K562 (cell line): ENCODE results near the gene AP1AR. TPM values are rescaled to one million over a fixed set of nuclear protein-coding genes. Genes with fewer than 3 reads are reported as not detected.

Source experiments
- AFF4 ChIP-seq: sonication (generic); formaldehyde crosslinking; IDR thresholded peaks from 2 replicates; pipeline ENCODE4 v1.8.0; 2023; ENCODE audit warnings: mild to moderate bottlenecking, missing genetic modification reagents
- E2F5 ChIP-seq: sonication (generic); formaldehyde crosslinking; IDR thresholded peaks from 2 replicates; pipeline ENCODE4 v1.8.0; 2022; ENCODE audit warnings: mild to moderate bottlenecking, missing genetic modification reagents
- FOSL1 ChIP-seq: fragments of 200-800 bp; sonication (Bioruptor generic); conservative IDR thresholded peaks from 2 replicates; pipeline ENCODE4 v1.6.1; 2016; ENCODE audit warnings: missing genetic modification characterization, missing compliant biosample characterization
- HNRNPH1 ChIP-seq: fragments of 200-400 bp; formaldehyde crosslinking; optimal IDR thresholded peaks from 2 replicates; pipeline ENCODE3; 2017; ENCODE audit warnings: low read depth, mild to moderate bottlenecking, low read length, moderate library complexity
- KAT7 ChIP-seq: sonication (generic); formaldehyde crosslinking; IDR thresholded peaks from 2 replicates; pipeline ENCODE4 v1.8.0; 2022; ENCODE audit warnings: missing genetic modification reagents, mild to moderate bottlenecking, borderline replicate concordance
- OTX1 ChIP-seq: fragments of 450-650 bp; formaldehyde crosslinking; IDR thresholded peaks from 2 replicates; pipeline ENCODE4 v1.4.0; 2022; ENCODE audit warnings: mild to moderate bottlenecking
- PBX2 ChIP-seq, 2 experiments: IDR thresholded peaks in 1 of 2; conservative IDR thresholded peaks in 1 of 2; 2 replicates each; pipeline ENCODE4 v1.6.1; 2016; ENCODE audit warnings: low read depth in 2 of 2, mild to moderate bottlenecking in 1 of 2, missing compliant biosample characterization in 1 of 2, missing genetic modification characterization in 1 of 2, moderate library complexity in 1 of 2
- POLR2A ChIP-seq: fragments of 450-650 bp; conservative IDR thresholded peaks from 2 replicates; pipeline ENCODE4 v1.6.1; 2016
- POLR2B ChIP-seq: fragments of 450-650 bp; IDR thresholded peaks from 2 replicates; pipeline ENCODE4 v1.6.1; 2018; ENCODE audit warnings: low read depth; ENCODE audit not compliant: partially characterized antibody
- PRPF4 ChIP-seq: fragments of 200-400 bp; formaldehyde crosslinking; IDR thresholded peaks from one replicate; pipeline ENCODE4 v1.6.1; 2017; ENCODE audit warnings: low read length, low read depth, mild to moderate bottlenecking; ENCODE audit not compliant: insufficient read depth, poor library complexity, severe bottlenecking
- RBM22 ChIP-seq: fragments of 200-400 bp; formaldehyde crosslinking; IDR thresholded peaks from 2 replicates; pipeline ENCODE4 v1.6.1; 2018; ENCODE audit warnings: low read length, low read depth; ENCODE audit not compliant: poor library complexity, severe bottlenecking
- TAF9B ChIP-seq: fragments of 450-650 bp; IDR thresholded peaks from 2 replicates; pipeline ENCODE4 v1.6.1; 2018; ENCODE audit warnings: mild to moderate bottlenecking; ENCODE audit not compliant: partially characterized antibody
- TGIF2 ChIP-seq: sonication (generic); formaldehyde crosslinking; IDR thresholded peaks from 2 replicates; pipeline ENCODE4 v1.8.1; 2022; ENCODE audit warnings: mild to moderate bottlenecking, missing genetic modification reagents, moderate library complexity
- UBTF ChIP-seq, 2 experiments: IDR thresholded peaks; 2 replicates each; pipeline ENCODE4 v1.6.1; 2012; ENCODE audit warnings: improper control_type of control experiment in 2 of 2, low read depth in 2 of 2, low read length in 2 of 2, borderline replicate concordance in 1 of 2
- ZNF263 ChIP-seq: sonication (generic); formaldehyde crosslinking; IDR thresholded peaks from 2 replicates; pipeline ENCODE4 v1.8.0; 2022; ENCODE audit warnings: mild to moderate bottlenecking, missing genetic modification reagents, borderline replicate concordance
- polyA plus RNA-seq, 8 experiments: library from polyadenylated mRNA; depleted of rRNA in 4 of 8; stranded (reverse) in 5 of 8; unstranded in 3 of 8; fragments of >200 nt; fragmentation: Nextera tagmentation in 2 of 8; fragmentation: Illumina TruSeq in 1 of 8; extraction: Ambion mirVana in 2 of 8; extraction: Trizol in 1 of 8; gene quantifications; 2 replicates each; pipeline versions ENCODE4 v1.2.1 to v1.2.3, GENCODE V29; 2011 to 2014; ENCODE audit warnings: inconsistent platforms in 1 of 8, missing spikeins in 1 of 8
- total RNA-seq, 7 experiments: library from RNA; depleted of rRNA in 6 of 7; stranded (reverse); fragments of >200 nt in 6 of 7; fragmentation: Illumina TruSeq in 2 of 7; extraction: Trizol in 2 of 7; gene quantifications; 2 replicates each; pipeline versions ENCODE4 v1.2.1 to v1.2.3, GENCODE V29; 2011 to 2021; ENCODE audit warnings: low replicate concordance in 1 of 7

Gene AP1AR
- total and polyA plus RNA-seq, 9 of the 15 experiments (the other 6 are each of a cell fraction or from before 2014, with no cell fraction given), result 2.6 to 20.7 (median 12.2) TPM

DNA sequence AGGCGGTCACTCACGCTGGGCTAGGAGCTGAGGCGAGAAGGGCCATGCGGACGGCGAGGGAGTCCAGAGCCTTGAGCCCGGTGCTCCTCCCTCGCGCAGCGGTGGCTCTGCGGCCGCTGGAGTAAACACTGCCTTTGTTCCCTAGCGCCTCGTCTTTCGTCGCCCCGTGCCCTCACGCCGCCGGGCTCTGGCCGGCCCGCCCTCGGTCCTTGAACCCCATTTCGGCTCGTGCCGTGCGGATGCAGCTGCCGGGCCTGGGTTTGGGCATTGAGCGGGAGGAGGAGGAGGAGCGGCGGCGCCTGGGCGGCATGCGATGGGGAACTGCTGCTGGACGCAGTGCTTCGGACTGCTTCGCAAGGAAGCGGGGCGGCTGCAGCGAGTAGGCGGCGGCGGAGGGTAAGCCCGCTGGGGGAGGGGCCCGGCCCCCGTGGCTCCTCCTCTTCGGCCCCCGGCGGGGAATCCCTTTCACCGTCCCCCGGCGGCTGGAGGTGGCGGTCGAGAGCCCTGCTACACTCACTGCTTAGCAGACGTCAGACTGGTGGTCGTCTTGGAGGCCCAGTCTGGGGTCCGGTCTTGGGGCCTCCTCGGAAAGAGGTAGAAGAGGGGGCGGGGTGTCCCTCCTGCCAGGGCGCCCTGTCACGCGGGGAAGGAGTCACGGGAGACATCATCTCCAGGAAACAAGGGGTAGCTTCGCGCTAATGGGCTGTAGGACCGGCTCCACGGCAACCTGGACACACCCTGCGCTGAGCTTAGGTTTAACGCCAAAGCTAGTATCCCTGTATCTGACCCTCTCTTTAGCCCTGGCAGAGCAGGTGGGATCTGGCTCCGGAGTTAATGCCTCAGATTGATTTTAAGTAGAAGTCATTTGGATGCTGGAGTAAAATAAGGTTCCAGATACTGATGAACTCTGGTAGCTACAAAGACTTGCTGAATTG lies at the start of gene AP1AR (continued):
- TF ChIP-seq RBM22 (peak; percentile 78), E2F5 (CRISPR knock-in tag) (peak; percentile 88; the same call in 1 of the 2 replicates), UBTF (IDR thresholded peaks at IDR 0.05; ENCODE audit: borderline replicate concordance in 1 of 2, low read depth in 2 of 2, low read length in 2 of 2) (peak; percentile 18 to 39; a peak in 1 of 4 replicates), POLR2B (peak; percentile 52), POLR2A (peak; percentile 90), AFF4 (CRISPR knock-in tag) (0 out of 2 replicates have a peak, but pooled peaks have one; percentile 33), HNRNPH1 (no peak), TGIF2 (CRISPR knock-in tag) (0 out of 2 replicates have a peak, but pooled peaks have one; percentile 50), KAT7 (peak; percentile 34; the same call in 1 of the 2 replicates), OTX1 (CRISPR knock-in tag) (0 out of 2 replicates have a peak, but pooled peaks have one; percentile 29), PRPF4 (peak; percentile 85), ZNF263 (CRISPR knock-in tag) (peak; percentile 91), FOSL1 (tag) (0 out of 2 replicates have a peak, but pooled peaks have one; percentile 10), TAF9B (peak; percentile 29), PBX2 (CRISPR knock-in tag; IDR thresholded peaks at IDR 0.05; ENCODE audit: low read depth) (no peak), PBX2 (tag; conservative IDR thresholded peaks at IDR 0.05; ENCODE audit: low read depth) (no peak)
